ENCODE results near the gene LEFTY1.

DNA sequence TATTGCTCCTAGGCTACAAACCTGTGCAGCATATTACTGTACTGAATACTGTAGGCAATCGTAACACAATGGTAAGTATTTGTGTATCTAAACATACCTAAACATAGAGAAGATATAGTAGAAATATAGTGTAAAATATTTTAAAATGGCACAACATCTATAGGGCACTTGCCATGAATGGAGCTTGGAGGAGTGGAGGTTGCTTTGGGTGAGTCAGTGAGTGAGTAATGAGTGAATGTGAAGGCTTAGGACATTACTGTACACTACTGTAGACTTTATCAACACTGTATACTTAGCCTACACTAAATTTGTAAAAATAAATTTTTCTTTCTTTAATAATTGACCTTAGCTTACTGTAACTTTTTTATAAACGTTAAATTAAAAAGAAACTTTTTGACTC is 44.1 kb upstream of the LEFTY1 start:
- no peak for TF ChIP-seq CTCF (IDR thresholded peaks at IDR 0.05; ENCODE audit: low read depth, low read length)
- TF ChIP-seq EZH2phosphoT487 (IDR thresholded peaks at IDR 0.05; ENCODE audit: low read depth): no peak
